ENCODE data around the gene CMYA5. TPM values are rescaled to one million over a fixed set of nuclear protein-coding genes. Genes with fewer than 3 reads are reported as not detected.

Gene CMYA5
- total RNA-seq, 6 experiments from 2014 or later, result 0.31 to 0.87 (median 0.43) TPM

GRCh38 chr5:79845448-79846197 is 156.0 kb downstream of the CMYA5 start:
- no peak for TF ChIP-seq CTCF (IDR thresholded peaks at IDR 0.05)
- DNase-seq, result peak; percentile 76
- H3K27ac Mint-ChIP-seq, result peak overlapping the region; percentile 85

GRCh38 chr5:79846198-79846521 is 156.5 kb downstream of the CMYA5 start:
- no peaks in the 10 kb centered on the region for H3K9me3 Mint-ChIP-seq
- H3K27ac Mint-ChIP-seq, result peak overlapping the region; percentile 85
- H3K27me3 Mint-ChIP-seq (ENCODE audit: insufficient read depth), result peaks cover 10% of the 10 kb centered on the region
- H3K4me3 Mint-ChIP-seq, result peak overlapping the region; percentile 64
- DNase-seq, result no peak
- peaks cover 25% of the 10 kb centered on the region for H3K4me1 Mint-ChIP-seq (ENCODE audit: low read depth)
- H3K36me3 Mint-ChIP-seq (ENCODE audit: low read depth), result no peaks in the 10 kb centered on the region
- no peak for TF ChIP-seq CTCF (IDR thresholded peaks at IDR 0.05)

More at GRCh38 chr5:79845448-79846197, 156.0 kb downstream of the CMYA5 start:
- Mint-ChIP-seq H3K9me3 (no peaks in the 10 kb centered on the region), H3K4me1 (ENCODE audit: low read depth) (peaks cover 26% of the 10 kb centered on the region), H3K27me3 (ENCODE audit: insufficient read depth) (peaks cover 10% of the 10 kb centered on the region), H3K4me3 (peak overlapping the region; percentile 64), H3K36me3 (ENCODE audit: low read depth) (no peaks in the 10 kb centered on the region)

- H3K27ac Mint-ChIP-seq, result no peak overlapping the region
- H3K4me3 Mint-ChIP-seq, result no peak overlapping the region
- no peaks in the 10 kb centered on the region for H3K36me3 Mint-ChIP-seq (ENCODE audit: low read depth)
Observed at GRCh38 chr5:79847561-79847960, 157.9 kb downstream of the CMYA5 start.

GRCh38 chr5:79849061-79849460 is 159.4 kb downstream of the CMYA5 start:
- H3K9me3 Mint-ChIP-seq, result no peaks in the 10 kb centered on the region
- no peak for DNase-seq
- H3K27me3 Mint-ChIP-seq (ENCODE audit: insufficient read depth), result peaks cover 13% of the 10 kb centered on the region
- peaks cover 23% of the 10 kb centered on the region for H3K4me1 Mint-ChIP-seq (ENCODE audit: low read depth)
- H3K36me3 Mint-ChIP-seq (ENCODE audit: low read depth), result no peaks in the 10 kb centered on the region
- no peak overlapping the region for H3K27ac Mint-ChIP-seq
- H3K4me3 Mint-ChIP-seq, result no peak overlapping the region
- no peak for TF ChIP-seq CTCF (IDR thresholded peaks at IDR 0.05)

More at GRCh38 chr5:79847561-79847960, 157.9 kb downstream of the CMYA5 start:
- Mint-ChIP-seq H3K4me1 (ENCODE audit: low read depth) (peaks cover 25% of the 10 kb centered on the region), H3K27me3 (ENCODE audit: insufficient read depth) (peaks cover 15% of the 10 kb centered on the region), H3K9me3 (no peaks in the 10 kb centered on the region)
- no peak for DNase-seq
- no peak for TF ChIP-seq CTCF (IDR thresholded peaks at IDR 0.05)

Other genes starting within 250 kb of the CMYA5 start
- gene HOMER1, start 175.7 kb upstream of the CMYA5 start, total RNA-seq (2021; fragmentation: NEBNext Ultra II Directional; extraction: Animal tissue kit (Norgen Biotek cat#: 25700)), result 1 to 10 TPM; 2.0 to 5.1 (median 2.9) TPM
- gene TENT2, start 77.4 kb upstream of the CMYA5 start, total RNA-seq (2021; fragmentation: NEBNext Ultra II Directional; extraction: Animal tissue kit (Norgen Biotek cat#: 25700)), result 10 to 100 TPM; 46.4 to 57.1 (median 48.2) TPM

Data from HFFc6 (cell line).